Measurements from ENCODE around the gene TOP3B.
"Not testable (repeated sequence)": the region's sequence is repeated elsewhere in the genome, so short reads cannot be mapped to it uniquely, and the experiment has no call there.

The TOP3B gene

GRCh38 chr22:21918466-21919185, 64.0 kb downstream of the TOP3B start:
- H3K4me3 ChIP-seq (ENCODE audit: low read length): no peak overlapping the region
- TF ChIP-seq ZNF274 (IDR thresholded peaks at IDR 0.05; ENCODE audit: low read depth, low read length): no peak

GRCh38 chr22:21917959-21918261, 64.7 kb downstream of the TOP3B start:
- no peak for TF ChIP-seq ZNF274 (IDR thresholded peaks at IDR 0.05; ENCODE audit: low read depth, low read length)
- H3K4me3 ChIP-seq (ENCODE audit: low read length): no peak overlapping the region

GRCh38 chr22:21917181-21917958, 65.2 kb downstream of the TOP3B start:
- H3K4me3 ChIP-seq (ENCODE audit: low read length): no peak overlapping the region
- no peak for TF ChIP-seq ZNF274 (IDR thresholded peaks at IDR 0.05; ENCODE audit: low read depth, low read length)

- H3K4me3 ChIP-seq (ENCODE audit: low read length): no peak overlapping the region
- TF ChIP-seq ZNF274 (IDR thresholded peaks at IDR 0.05; ENCODE audit: low read depth, low read length): no peak
These were observed 66.2 kb downstream of the TOP3B start for GRCh38 chr22:21916309-21916918.

GRCh38 chr22:21915624-21916308, 66.8 kb downstream of the TOP3B start:
- TF ChIP-seq ZNF274 (IDR thresholded peaks at IDR 0.05; ENCODE audit: low read depth, low read length): no peak

GRCh38 chr22:21914033-21914642, 68.4 kb downstream of the TOP3B start:
- H3K4me3 ChIP-seq (ENCODE audit: low read length): not testable (repeated sequence)

More at GRCh38 chr22:21915624-21916308, 66.8 kb downstream of the TOP3B start:
- no peak overlapping the region for H3K4me3 ChIP-seq (ENCODE audit: low read length)

GRCh38 chr22:21910367-21910766, 72.2 kb downstream of the TOP3B start:
- not testable (repeated sequence) for H3K4me3 ChIP-seq (ENCODE audit: low read length)

GRCh38 chr22:21909871-21910270, 72.7 kb downstream of the TOP3B start:
- no peak for TF ChIP-seq ZNF274 (IDR thresholded peaks at IDR 0.05; ENCODE audit: low read depth, low read length)

GRCh38 chr22:21907638-21908522, 74.7 kb downstream of the TOP3B start:
- no peak overlapping the region for H3K4me3 ChIP-seq (ENCODE audit: low read length)
- TF ChIP-seq ZNF274 (IDR thresholded peaks at IDR 0.05; ENCODE audit: low read depth, low read length): no peak

More at GRCh38 chr22:21909871-21910270, 72.7 kb downstream of the TOP3B start:
- no peak overlapping the region for H3K4me3 ChIP-seq (ENCODE audit: low read length)
